Peyer's patch (tissue), 4 donors: ENCODE results near the gene RUVBL1. TPM values are rescaled to one million over a fixed set of nuclear protein-coding genes. Genes with fewer than 3 reads are reported as not detected.

Source experiments
- DNase-seq, 3 donors: peaks; one replicate each; pipeline ENCODE4 v3.0.0-alpha.2; 2017 to 2019
- H3K27ac ChIP-seq, 4 donors: fragments of 200-600 bp; sonication (generic); one replicate each; pipeline ENCODE4 v1.5.1; 2016 to 2019
- H3K27me3 ChIP-seq, 2 donors: fragments of 200-600 bp; sonication (generic); one replicate each; pipeline ENCODE4 v1.5.1; 2019
- H3K36me3 ChIP-seq, 3 donors: fragments of 200-600 bp; sonication (generic); one replicate each; pipeline ENCODE4 v1.5.1; 2016 to 2019
- H3K4me1 ChIP-seq, 4 donors: fragments of 200-600 bp; sonication (generic); one replicate each; pipeline ENCODE4 v1.5.1; 2016 to 2019
- H3K4me3 ChIP-seq, 4 donors: fragments of 200-600 bp; sonication (generic); 1 replicate in 3 of 4; 2 replicates in 1 of 4; pipeline ENCODE4 v1.5.1; 2016 to 2019; ENCODE audit warnings: mild to moderate bottlenecking in 1 of 4
- H3K9me3 ChIP-seq, 4 donors: fragments of 200-600 bp; sonication (generic); one replicate each; pipeline ENCODE4 v1.5.1; 2016 to 2019; ENCODE audit warnings: mild to moderate bottlenecking in 1 of 4
- POLR2A ChIP-seq, 2 donors: fragments of 450-650 bp; IDR thresholded peaks; one replicate each; pipeline ENCODE4 v1.5.1; 2017; ENCODE audit warnings: antibody characterized with exemption in 2 of 2, mild to moderate bottlenecking in 2 of 2, moderate library complexity in 2 of 2
- total RNA-seq, 4 donors: library from RNA; depleted of rRNA; stranded (reverse); fragments of >200 nt; gene quantifications; one replicate each; pipeline ENCODE4 v1.1.0, GENCODE V29; 2016
- TF ChIP-seq, protein P1 (sequence below), 6 experiments: fragments of 450-650 bp in 4 of 6; fragments of 200-600 bp in 2 of 6; sonication (generic) in 1 of 6; IDR thresholded peaks; one replicate each; pipeline ENCODE4 v1.5.1; 2017 to 2019; ENCODE audit warnings: antibody characterized with exemption in 6 of 6, mild to moderate bottlenecking in 3 of 6, moderate library complexity in 1 of 6

RUVBL1 gene
- total RNA-seq, 4 donors from 2014 or later = 8.9 to 22.3 (median 14.5) TPM

DNA sequence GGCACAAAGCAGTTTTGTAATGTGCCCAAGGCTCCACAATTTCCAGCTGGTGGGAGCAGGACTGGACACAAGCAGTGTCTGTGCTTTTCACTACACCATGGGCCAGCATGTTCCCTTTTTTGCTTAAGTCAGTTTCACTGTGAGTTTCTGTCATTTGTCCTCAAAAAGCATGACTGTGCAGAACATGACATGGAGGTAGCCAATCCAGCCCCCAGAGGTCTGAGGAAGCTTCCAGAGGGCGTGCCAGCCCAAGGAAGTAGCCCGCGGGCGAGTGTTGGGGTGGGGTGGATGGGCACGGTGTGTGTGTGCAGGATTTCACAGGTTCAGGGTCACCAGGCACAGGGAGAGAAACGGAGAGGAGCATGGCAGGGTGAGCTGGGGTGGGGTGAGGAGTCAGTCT, 21.7 kb upstream of the RUVBL1 start:
- Histone ChIP-seq H3K27me3 (no peaks in the 10 kb centered on the region), H3K4me3 (no peak overlapping the region), H3K4me1 (no peaks in the 10 kb centered on the region), H3K36me3 (no peaks in the 10 kb centered on the region), H3K9me3 (no peaks in the 10 kb centered on the region), H3K27ac (no peak overlapping the region)
- no peak for DNase-seq
- no peak for TF ChIP-seq POLR2A (IDR thresholded peaks at IDR 0.05)
- TF ChIP-seq, protein P1, sequence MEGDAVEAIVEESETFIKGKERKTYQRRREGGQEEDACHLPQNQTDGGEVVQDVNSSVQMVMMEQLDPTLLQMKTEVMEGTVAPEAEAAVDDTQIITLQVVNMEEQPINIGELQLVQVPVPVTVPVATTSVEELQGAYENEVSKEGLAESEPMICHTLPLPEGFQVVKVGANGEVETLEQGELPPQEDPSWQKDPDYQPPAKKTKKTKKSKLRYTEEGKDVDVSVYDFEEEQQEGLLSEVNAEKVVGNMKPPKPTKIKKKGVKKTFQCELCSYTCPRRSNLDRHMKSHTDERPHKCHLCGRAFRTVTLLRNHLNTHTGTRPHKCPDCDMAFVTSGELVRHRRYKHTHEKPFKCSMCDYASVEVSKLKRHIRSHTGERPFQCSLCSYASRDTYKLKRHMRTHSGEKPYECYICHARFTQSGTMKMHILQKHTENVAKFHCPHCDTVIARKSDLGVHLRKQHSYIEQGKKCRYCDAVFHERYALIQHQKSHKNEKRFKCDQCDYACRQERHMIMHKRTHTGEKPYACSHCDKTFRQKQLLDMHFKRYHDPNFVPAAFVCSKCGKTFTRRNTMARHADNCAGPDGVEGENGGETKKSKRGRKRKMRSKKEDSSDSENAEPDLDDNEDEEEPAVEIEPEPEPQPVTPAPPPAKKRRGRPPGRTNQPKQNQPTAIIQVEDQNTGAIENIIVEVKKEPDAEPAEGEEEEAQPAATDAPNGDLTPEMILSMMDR (IDR thresholded peaks at IDR 0.05) = no peak

DNA sequence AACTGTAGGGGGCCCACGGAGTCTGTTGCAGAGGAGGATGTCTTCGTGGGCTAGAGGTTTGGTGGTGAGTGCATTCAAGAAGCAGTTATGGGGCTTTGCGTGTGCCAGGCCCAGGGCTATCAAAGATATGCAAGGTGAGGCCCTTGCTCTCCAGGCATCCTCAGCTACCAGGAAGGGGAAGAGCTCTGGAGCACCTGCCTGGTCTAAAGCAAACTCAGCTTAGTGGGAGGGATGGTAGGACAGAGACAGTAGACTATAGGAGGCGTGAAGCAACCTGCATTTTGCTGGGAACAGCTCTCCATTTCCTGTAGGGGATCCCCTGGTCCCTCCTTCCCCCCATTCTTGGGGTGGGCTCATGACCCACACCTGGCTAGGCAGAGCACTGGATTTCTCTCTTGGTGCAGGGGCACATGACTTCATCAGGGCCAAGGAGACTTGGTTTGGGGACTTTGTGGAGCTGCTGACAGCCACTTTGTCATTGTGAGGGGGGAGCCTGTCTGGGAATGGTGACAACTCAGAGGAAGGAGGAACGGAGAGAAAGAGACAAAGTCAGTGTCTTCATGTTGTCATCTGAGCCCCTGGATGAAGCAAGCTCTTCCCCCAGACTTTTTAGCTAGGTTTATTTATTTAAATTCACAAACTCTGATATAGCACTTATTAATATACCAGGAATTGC, 21.0 kb upstream of the RUVBL1 start:
- no peaks in the 10 kb centered on the region for H3K36me3 ChIP-seq
- H3K9me3 ChIP-seq = no peaks in the 10 kb centered on the region
- no peak for DNase-seq
- no peaks in the 10 kb centered on the region for H3K4me1 ChIP-seq
- no peak for TF ChIP-seq POLR2A (IDR thresholded peaks at IDR 0.05)
- TF ChIP-seq, protein P1 (IDR thresholded peaks at IDR 0.05) = no peak
- no peak overlapping the region for H3K4me3 ChIP-seq
- H3K27ac ChIP-seq = no peak overlapping the region
- H3K27me3 ChIP-seq = no peaks in the 10 kb centered on the region

DNA sequence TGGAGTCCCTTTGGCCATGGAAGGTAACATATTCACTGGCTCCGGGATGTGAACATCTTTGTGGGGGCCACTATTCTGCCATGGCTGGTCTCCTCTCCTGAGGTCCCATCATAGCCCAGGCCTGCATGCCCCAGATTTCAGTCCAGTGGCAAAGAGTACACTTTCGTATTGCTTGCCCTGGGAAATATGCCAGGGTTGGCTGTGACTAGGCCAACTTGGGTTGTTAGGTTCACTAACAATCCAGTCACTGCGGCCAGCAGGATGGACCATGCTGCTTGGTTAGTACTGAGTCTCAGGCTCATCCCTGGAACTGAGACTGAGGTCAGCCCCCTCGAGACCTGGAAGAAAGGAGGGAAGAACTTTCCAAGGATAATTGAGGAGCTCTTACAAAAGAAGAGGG, 19.9 kb upstream of the RUVBL1 start:
- TF ChIP-seq POLR2A (IDR thresholded peaks at IDR 0.05) = no peak
- TF ChIP-seq, protein P1 (IDR thresholded peaks at IDR 0.05) = no peak
- Histone ChIP-seq H3K4me1 (no peaks in the 10 kb centered on the region), H3K27me3 (no peaks in the 10 kb centered on the region), H3K4me3 (no peak overlapping the region), H3K27ac (no peak overlapping the region), H3K36me3 (no peaks in the 10 kb centered on the region), H3K9me3 (no peaks in the 10 kb centered on the region)
- no peak for DNase-seq

DNA sequence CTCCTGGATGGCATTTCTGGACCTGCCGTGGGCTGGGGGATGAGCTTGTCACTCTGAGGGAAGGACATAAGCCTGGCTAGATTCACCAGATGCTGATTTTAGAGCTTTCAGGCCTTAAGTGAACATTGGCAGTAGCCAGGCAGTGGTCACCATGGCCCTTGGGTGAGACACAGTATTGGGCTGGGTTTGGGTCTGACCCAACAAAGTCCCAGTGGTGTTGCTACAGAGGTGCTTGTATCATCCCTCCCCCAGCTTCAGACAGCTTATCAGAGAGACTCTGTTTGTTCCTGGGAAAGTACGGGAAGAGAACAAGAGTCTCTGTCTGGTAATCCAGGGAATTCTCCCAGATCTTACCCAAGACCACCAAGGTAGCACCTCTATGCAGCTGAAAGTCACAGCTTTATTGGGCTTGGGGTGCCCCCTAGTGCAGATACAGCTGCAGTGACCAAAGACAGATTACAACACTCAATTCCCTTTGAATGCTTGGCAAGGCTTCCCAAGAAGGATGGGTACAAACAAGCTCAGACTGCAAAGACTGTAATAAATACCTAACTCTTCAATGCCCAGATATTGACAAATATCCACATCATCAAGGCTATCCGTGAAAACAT, 9.8 kb upstream of the RUVBL1 start:
- H3K27ac ChIP-seq = no peak overlapping the region
- TF ChIP-seq, protein P1 (IDR thresholded peaks at IDR 0.05) = peak in 5 of 6 experiments; percentile 24 to 60 (median 53)
- TF ChIP-seq POLR2A (IDR thresholded peaks at IDR 0.05) = no peak
- no peaks in the 10 kb centered on the region for H3K27me3 ChIP-seq
- H3K4me1 ChIP-seq = no peaks in the 10 kb centered on the region
- no peaks in the 10 kb centered on the region for H3K36me3 ChIP-seq
- peak in 1 of 3 donors; percentile 52 for DNase-seq
- no peak overlapping the region for H3K4me3 ChIP-seq
- H3K9me3 ChIP-seq = no peaks in the 10 kb centered on the region

DNA sequence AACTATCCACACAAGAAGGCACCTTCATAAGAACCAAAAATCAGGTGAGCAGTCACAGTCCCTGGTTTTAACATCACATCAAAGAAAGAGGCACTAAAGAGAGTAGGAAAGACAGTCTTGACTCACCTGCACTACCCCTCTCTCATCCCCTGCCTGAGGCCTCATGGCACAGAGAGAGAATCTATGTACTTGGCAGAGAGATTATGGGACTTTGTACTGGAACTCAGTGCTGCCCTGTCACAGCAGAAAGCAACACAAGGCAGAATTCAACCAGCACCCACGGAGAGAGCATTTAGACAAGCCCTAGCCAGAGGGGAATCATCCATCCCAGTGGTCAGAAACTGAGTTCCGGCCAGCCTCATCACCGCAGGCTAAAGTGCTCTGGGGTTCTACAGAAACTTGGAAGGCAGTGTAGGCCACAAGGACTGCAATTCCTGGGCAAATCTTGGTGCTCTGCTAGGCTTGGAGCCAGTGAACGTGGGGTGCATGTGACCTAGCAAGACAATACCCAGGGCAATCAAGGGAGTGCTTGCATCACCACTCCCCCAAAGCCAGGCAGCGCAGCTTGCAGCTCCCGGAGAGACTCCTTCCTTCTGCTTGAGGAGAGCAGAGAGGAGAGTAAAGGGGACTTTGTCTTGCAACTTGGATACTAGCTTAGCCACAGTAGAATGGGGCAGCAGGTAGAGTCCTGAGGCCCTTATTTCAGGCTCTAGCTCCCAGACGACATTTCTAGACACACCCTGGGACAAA, 8.5 kb upstream of the RUVBL1 start:
- Histone ChIP-seq H3K36me3 (no peaks in the 10 kb centered on the region), H3K4me1 (no peaks in the 10 kb centered on the region), H3K4me3 (no peak overlapping the region), H3K27me3 (no peaks in the 10 kb centered on the region), H3K27ac (no peak overlapping the region), H3K9me3 (no peaks in the 10 kb centered on the region)
- no peak for DNase-seq
- no peak for TF ChIP-seq POLR2A (IDR thresholded peaks at IDR 0.05)
- TF ChIP-seq, protein P1 (IDR thresholded peaks at IDR 0.05) = no peak
